ENCODE data around the gene ADAMTS17.

The ADAMTS17 gene

DNA sequence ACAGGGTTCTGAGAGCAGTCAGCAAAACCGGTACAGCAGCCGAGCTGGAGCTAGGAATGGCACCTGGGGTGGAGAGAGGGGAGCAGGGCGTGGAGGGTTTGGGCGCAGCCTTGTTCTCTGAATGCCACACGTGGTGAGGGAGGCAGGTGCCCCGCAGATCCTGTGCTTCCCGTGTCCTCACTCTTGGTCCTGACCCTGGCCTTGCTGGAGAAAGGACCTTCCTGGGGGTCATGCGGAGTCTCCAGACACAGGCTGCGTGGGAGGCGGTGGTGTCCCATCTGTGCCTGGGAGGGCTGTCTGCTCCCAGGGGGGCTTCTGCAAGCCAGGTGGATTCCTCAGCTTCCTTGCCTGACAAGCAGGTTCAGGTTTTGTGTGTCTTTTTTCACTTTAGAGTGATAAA lies 363.8 kb downstream of the ADAMTS17 start:
- TF ChIP-seq CEBPB (IDR thresholded peaks at IDR 0.05) = no peak
- TF ChIP-seq, protein P1, sequence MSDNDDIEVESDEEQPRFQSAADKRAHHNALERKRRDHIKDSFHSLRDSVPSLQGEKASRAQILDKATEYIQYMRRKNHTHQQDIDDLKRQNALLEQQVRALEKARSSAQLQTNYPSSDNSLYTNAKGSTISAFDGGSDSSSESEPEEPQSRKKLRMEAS (IDR thresholded peaks at IDR 0.05) = no peak
- TF ChIP-seq YY1 (IDR thresholded peaks at IDR 0.05; ENCODE audit: low read depth) = no peak
- TF ChIP-seq TCF12 (IDR thresholded peaks at IDR 0.05; ENCODE audit: low read depth) = no peak
- no peak for TF ChIP-seq TEAD4 (IDR thresholded peaks at IDR 0.05)
- TF ChIP-seq RAD21 (IDR thresholded peaks at IDR 0.05; ENCODE audit: low read depth) = no peak
- TF ChIP-seq TAF1 (IDR thresholded peaks at IDR 0.05; ENCODE audit: low read depth) = no peak
- no peak for TF ChIP-seq EGR1 (IDR thresholded peaks at IDR 0.05)
- TF ChIP-seq REST (IDR thresholded peaks at IDR 0.05; ENCODE audit: low read depth) = no peak
- TF ChIP-seq EP300 (IDR thresholded peaks at IDR 0.05; ENCODE audit: borderline replicate concordance) = no peak
- no peak for TF ChIP-seq FOXM1 (IDR thresholded peaks at IDR 0.05; ENCODE audit: borderline replicate concordance, low read depth)
- TF ChIP-seq ZBTB7A (IDR thresholded peaks at IDR 0.05; ENCODE audit: low read depth) = no peak
- TF ChIP-seq, protein P2, sequence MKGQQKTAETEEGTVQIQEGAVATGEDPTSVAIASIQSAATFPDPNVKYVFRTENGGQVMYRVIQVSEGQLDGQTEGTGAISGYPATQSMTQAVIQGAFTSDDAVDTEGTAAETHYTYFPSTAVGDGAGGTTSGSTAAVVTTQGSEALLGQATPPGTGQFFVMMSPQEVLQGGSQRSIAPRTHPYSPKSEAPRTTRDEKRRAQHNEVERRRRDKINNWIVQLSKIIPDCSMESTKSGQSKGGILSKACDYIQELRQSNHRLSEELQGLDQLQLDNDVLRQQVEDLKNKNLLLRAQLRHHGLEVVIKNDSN (IDR thresholded peaks at IDR 0.05) = no peak
- no peak for TF ChIP-seq NFIC (IDR thresholded peaks at IDR 0.05)
- TF ChIP-seq CREB1 (IDR thresholded peaks at IDR 0.05; ENCODE audit: low read depth) = no peak

DNA sequence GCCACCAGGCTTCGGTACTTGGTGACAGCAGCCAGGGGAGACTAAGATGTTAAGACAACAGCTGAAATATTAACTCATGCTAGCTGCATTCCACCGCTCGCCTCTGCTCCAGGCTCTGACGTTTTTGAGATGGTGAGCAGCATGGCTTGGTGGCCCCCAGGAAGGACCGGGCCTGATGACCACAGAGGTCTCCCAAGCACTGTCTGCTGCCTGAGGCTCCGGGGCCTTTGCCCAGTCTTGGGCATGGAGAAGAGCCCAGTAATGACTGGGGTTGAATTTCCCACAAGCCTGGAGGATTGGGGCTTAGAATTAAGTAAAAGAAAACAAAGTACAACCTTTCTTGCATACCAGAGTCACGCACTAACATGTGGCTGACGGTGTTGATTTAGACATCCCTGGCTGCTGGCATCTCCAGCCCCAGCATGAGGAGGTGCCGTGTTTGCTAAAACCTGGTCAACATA lies 364.9 kb downstream of the ADAMTS17 start:
- TF ChIP-seq CREB1 (IDR thresholded peaks at IDR 0.05; ENCODE audit: low read depth) (no peak), NFIC (IDR thresholded peaks at IDR 0.05) (no peak), ZBTB7A (IDR thresholded peaks at IDR 0.05; ENCODE audit: low read depth) (no peak), EGR1 (IDR thresholded peaks at IDR 0.05) (no peak), TEAD4 (IDR thresholded peaks at IDR 0.05) (no peak), REST (IDR thresholded peaks at IDR 0.05; ENCODE audit: low read depth) (no peak)

DNA sequence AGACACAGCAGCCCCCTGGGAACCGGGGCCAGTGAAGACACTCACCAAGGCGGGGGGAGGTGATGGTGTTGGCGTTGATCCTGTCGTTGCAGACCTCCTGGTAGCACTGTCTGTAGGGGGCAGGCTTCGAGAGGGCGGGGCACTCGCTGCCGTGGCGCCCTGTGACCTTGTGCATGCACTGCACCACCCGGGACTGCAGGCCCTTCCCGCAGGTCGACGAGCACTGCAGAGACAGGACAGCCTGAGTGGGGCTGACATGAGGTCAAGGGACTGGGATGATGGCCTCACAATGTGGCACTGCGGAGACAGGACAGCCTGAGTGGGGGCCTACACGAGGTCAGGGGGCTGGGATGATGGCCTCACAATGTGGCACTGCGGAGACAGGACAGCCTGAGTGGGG lies 365.8 kb downstream of the ADAMTS17 start:
- TF ChIP-seq CEBPB (IDR thresholded peaks at IDR 0.05) = no peak
- no peak for TF ChIP-seq TAF1 (IDR thresholded peaks at IDR 0.05; ENCODE audit: low read depth)
- TF ChIP-seq, protein P2 (IDR thresholded peaks at IDR 0.05) = no peak
- no peak for TF ChIP-seq REST (IDR thresholded peaks at IDR 0.05; ENCODE audit: low read depth)

GRCh38 chr15:99974246-99974645 lies 367.5 kb downstream of the ADAMTS17 start:
- TF ChIP-seq, protein P1 (IDR thresholded peaks at IDR 0.05) = no peak
- TF ChIP-seq REST (IDR thresholded peaks at IDR 0.05; ENCODE audit: low read depth) (no peak), EGR1 (IDR thresholded peaks at IDR 0.05) (no peak), TEAD4 (IDR thresholded peaks at IDR 0.05) (no peak), ZBTB7A (IDR thresholded peaks at IDR 0.05; ENCODE audit: low read depth) (no peak), EP300 (IDR thresholded peaks at IDR 0.05; ENCODE audit: borderline replicate concordance) (no peak), YY1 (IDR thresholded peaks at IDR 0.05; ENCODE audit: low read depth) (no peak), CEBPB (IDR thresholded peaks at IDR 0.05) (no peak), TCF12 (IDR thresholded peaks at IDR 0.05; ENCODE audit: low read depth) (no peak)

Data from Ishikawa (cell line).